HepG2 (cell line): Measurements from ENCODE around the gene TCF20.

ENCODE experiments used
- NR3C1 ChIP-seq: sonication (generic); formaldehyde crosslinking; IDR thresholded peaks from 2 replicates; pipeline ENCODE4 v1.4.0; 2020; ENCODE audit warnings: missing genetic modification reagents
- SRSF4 ChIP-seq: fragments of 200-400 bp; formaldehyde crosslinking; IDR thresholded peaks from one replicate; pipeline ENCODE4 v1.6.1; 2018; ENCODE audit warnings: mild to moderate bottlenecking, low read depth, low read length, moderate library complexity; ENCODE audit not compliant: poor library complexity, severe bottlenecking
- TF ChIP-seq, protein P1 (sequence below): sonication (generic); formaldehyde crosslinking; IDR thresholded peaks from 2 replicates; pipeline ENCODE4 v1.5.0; 2020; ENCODE audit warnings: mild to moderate bottlenecking, missing genetic modification reagents, moderate library complexity

DNA sequence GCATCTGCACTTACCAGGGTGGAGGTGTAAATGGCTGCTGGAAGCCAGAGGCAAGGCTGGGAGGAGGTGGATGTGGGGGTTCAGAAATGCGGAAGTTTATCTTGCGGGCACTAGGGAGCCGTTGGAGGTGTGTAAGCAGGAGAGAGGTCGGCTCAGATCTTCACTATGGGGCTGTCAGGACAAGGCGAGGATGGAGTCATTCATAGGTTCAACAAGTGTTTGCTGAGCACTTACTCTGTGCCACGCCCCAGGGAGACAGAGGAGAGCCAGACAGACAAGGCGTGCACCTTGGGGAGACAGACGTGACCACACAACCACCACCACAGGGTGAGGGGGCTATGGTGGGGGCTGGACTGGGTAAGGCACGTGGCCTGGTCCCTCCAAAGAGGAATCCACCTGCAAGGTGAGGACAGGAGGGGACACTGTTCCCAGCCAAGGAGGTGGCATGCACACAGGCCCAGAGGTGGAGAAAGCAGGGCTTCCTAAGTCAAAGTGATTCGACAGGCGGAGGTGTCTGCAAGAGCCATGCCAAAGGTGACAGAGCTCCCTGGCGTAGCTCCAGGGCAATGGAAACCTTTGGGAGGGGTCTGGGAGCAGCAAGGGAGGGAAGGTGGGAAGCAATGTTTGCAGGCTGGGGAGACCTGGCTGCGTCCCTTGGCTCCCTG lies 30.8 kb upstream of the TCF20 start:
- TF ChIP-seq SRSF4 (no peak), NR3C1 (CRISPR knock-in tag) (no peak)
- TF ChIP-seq, protein P1, sequence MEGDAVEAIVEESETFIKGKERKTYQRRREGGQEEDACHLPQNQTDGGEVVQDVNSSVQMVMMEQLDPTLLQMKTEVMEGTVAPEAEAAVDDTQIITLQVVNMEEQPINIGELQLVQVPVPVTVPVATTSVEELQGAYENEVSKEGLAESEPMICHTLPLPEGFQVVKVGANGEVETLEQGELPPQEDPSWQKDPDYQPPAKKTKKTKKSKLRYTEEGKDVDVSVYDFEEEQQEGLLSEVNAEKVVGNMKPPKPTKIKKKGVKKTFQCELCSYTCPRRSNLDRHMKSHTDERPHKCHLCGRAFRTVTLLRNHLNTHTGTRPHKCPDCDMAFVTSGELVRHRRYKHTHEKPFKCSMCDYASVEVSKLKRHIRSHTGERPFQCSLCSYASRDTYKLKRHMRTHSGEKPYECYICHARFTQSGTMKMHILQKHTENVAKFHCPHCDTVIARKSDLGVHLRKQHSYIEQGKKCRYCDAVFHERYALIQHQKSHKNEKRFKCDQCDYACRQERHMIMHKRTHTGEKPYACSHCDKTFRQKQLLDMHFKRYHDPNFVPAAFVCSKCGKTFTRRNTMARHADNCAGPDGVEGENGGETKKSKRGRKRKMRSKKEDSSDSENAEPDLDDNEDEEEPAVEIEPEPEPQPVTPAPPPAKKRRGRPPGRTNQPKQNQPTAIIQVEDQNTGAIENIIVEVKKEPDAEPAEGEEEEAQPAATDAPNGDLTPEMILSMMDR (CRISPR knock-in tag) = no peak
